Suprapubic skin (tissue), 3 donors: ENCODE measurements around the gene CR2.

Source experiments
- CTCF ChIP-seq, 2 donors: fragments of 200-600 bp in 1 of 2; fragments of 450-650 bp in 1 of 2; sonication (generic) in 1 of 2; IDR thresholded peaks; one replicate each; pipeline ENCODE4 v1.5.1; 2016 to 2019; ENCODE audit warnings: antibody characterized with exemption in 2 of 2, mild to moderate bottlenecking in 1 of 2, moderate library complexity in 1 of 2
- EP300 ChIP-seq: sonication (generic); formaldehyde crosslinking; IDR thresholded peaks from one replicate; pipeline ENCODE4 v1.6.1; 2017; ENCODE audit warnings: antibody characterized with exemption
- POLR2A ChIP-seq, 2 donors: fragments of 450-650 bp; IDR thresholded peaks; one replicate each; pipeline ENCODE4 v1.6.1; 2017; ENCODE audit warnings: antibody characterized with exemption in 2 of 2, mild to moderate bottlenecking in 2 of 2, moderate library complexity in 2 of 2

- peak; percentile 59 to 75 for TF ChIP-seq CTCF (IDR thresholded peaks at IDR 0.05)
- no peak for TF ChIP-seq POLR2A (IDR thresholded peaks at IDR 0.05)
- TF ChIP-seq EP300: no peak
These were observed 49.1 kb upstream of the CR2 start for GRCh38 chr1:207404849-207405525.
